K562 (cell line): ENCODE measurements around the gene ANO7. TPM values are rescaled to one million over a fixed set of nuclear protein-coding genes. Genes with fewer than 3 reads are reported as not detected.

ENCODE experiments used
- ATAC-seq: fragments of 200-7000 bp; cut with Tn5 transposase; 3 replicates; pipeline ENCODE4 v1.9.1; 2020; ENCODE audit warnings: moderate library complexity
- BruUV-seq: library from RNA; stranded (reverse); fragments of 400-500 nt; replicated peaks from 2 replicates; lab custom pipeline; 2021; lab: Mats Ljungman, UMichigan
- CTCF ChIA-PET: fragments of 300-600 bp; formaldehyde crosslinking; extraction: SDS; loops from one replicate; lab custom pipeline; 2021; ENCODE audit warnings: low intra/inter-chr PET ratio; lab: Yijun Ruan, JAX
- POLR2A ChIA-PET: fragments of 300-600, 350-650 bp; sonication (Branson Sonifier 250); formaldehyde crosslinking; extraction: SDS; loops from one replicate; lab custom pipeline; 2021; ENCODE audit warnings: antibody characterized with exemption, inconsistent platforms; lab: Yijun Ruan, JAX
- DNase-seq, 4 experiments: peaks; one replicate each; pipeline versions ENCODE4 v3.0.0 to v3.0.0-alpha.2; 2011 to 2018; ENCODE audit warnings: low spot score in 3 of 4, mixed read lengths in 3 of 4; ENCODE audit errors: extremely low read depth in 1 of 4
- FAIRE-seq: peaks from 2 replicates; lab custom pipeline; 2011; peaks lifted over from hg19 to GRCh38; lab: Jason Lieb, UNC
- H2AFZ ChIP-seq: 2 replicates; pipeline ENCODE4 v1.6.0; 2011; ENCODE audit warnings: low read depth, low read length, control low read depth, inconsistent platforms
- H3K27ac ChIP-seq: fragments of 200-600 bp; 3 replicates; pipeline ENCODE4 v1.8.0; 2011; ENCODE audit warnings: low read depth, mild to moderate bottlenecking, control low read depth, inconsistent platforms, low read length, moderate library complexity, mixed read lengths; ENCODE audit errors: extremely low read depth
- H3K27me3 ChIP-seq, 2 experiments: fragments of 300-600 bp in 1 of 2; 2 replicates in 1 of 2; 3 replicates in 1 of 2; pipeline versions ENCODE4 v1.6.0 to v1.8.0; 2011; ENCODE audit warnings: inconsistent platforms in 2 of 2, low read length in 2 of 2, mild to moderate bottlenecking in 1 of 2, mixed read lengths in 1 of 2, moderate library complexity in 1 of 2; ENCODE audit not compliant: control insufficient read depth in 2 of 2, insufficient read depth in 2 of 2
- H3K36me3 ChIP-seq: fragments of 300-600 bp; 3 replicates; pipeline ENCODE4 v1.8.0; 2011; ENCODE audit warnings: mild to moderate bottlenecking, low read length, inconsistent platforms; ENCODE audit not compliant: control insufficient read depth, insufficient read depth
- H3K4me1 ChIP-seq, 2 experiments: fragments of 200-600 bp in 1 of 2; replicated peaks in 1 of 2; 2 replicates in 1 of 2; 3 replicates in 1 of 2; pipeline versions ENCODE4 v1.5.1 to v1.8.0; 2011; ENCODE audit warnings: inconsistent platforms in 2 of 2, low read length in 2 of 2, mild to moderate bottlenecking in 1 of 2, mixed read lengths in 1 of 2, moderate library complexity in 1 of 2; ENCODE audit not compliant: control insufficient read depth in 2 of 2, insufficient read depth in 2 of 2
- H3K4me2 ChIP-seq: 2 replicates; pipeline ENCODE4 v1.6.1; 2011; ENCODE audit warnings: low read length, control low read depth, inconsistent platforms, mixed read lengths; ENCODE audit not compliant: insufficient read depth
- H3K4me3 ChIP-seq: fragments of 200-600 bp; sonication (generic), shearing (Covaris generic); 2 replicates; pipeline ENCODE4 v1.5.1; 2016; ENCODE audit warnings: control low read depth, inconsistent platforms
- H3K79me2 ChIP-seq: fragments of 200-600 bp; 3 replicates; pipeline ENCODE4 v1.8.0; 2011; ENCODE audit warnings: low read length, inconsistent platforms; ENCODE audit not compliant: control insufficient read depth, insufficient read depth
- H3K9ac ChIP-seq, 2 experiments: 2 replicates each; pipeline versions ENCODE4 v1.6.0 to v1.6.1; 2011; ENCODE audit warnings: low read depth in 2 of 2, low read length in 2 of 2, control low read depth in 1 of 2, inconsistent platforms in 1 of 2, mild to moderate bottlenecking in 1 of 2, mixed read lengths in 1 of 2; ENCODE audit not compliant: insufficient read depth in 1 of 2
- H3K9me1 ChIP-seq: one replicate; pipeline ENCODE4 v1.6.0; 2011; ENCODE audit warnings: inconsistent platforms, mild to moderate bottlenecking, low read length, moderate library complexity; ENCODE audit not compliant: control insufficient read depth, insufficient read depth
- H3K9me3 ChIP-seq: replicated peaks from 2 replicates; pipeline ENCODE4 v1.5.1; 2011; ENCODE audit warnings: low read depth, low read length, inconsistent platforms; ENCODE audit not compliant: control insufficient read depth, insufficient read depth
- H4K20me1 ChIP-seq: replicated peaks from 2 replicates; pipeline ENCODE4 v1.6.1; 2011; ENCODE audit warnings: low read length, inconsistent platforms, mixed read lengths; ENCODE audit not compliant: control insufficient read depth, insufficient read depth
- NCOA2 ChIP-seq, 2 experiments: fragments of 450-650 bp; IDR thresholded peaks; 2 replicates each; pipeline ENCODE4 v1.6.1; 2018; ENCODE audit warnings: mild to moderate bottlenecking in 2 of 2, moderate library complexity in 1 of 2; ENCODE audit not compliant: partially characterized antibody in 2 of 2
- WGBS: fragments of 100-300 bp; shearing (Covaris generic); methylation state at CpG from one replicate; pipeline ENCODE4 v1.1.6; 2016; ENCODE audit warnings: low coverage, mixed read lengths; ENCODE audit not compliant: insufficient coverage; ENCODE audit errors: missing lambda C conversion rate; 5-methylcytosine and 5-hydroxymethylcytosine counted together
- in situ Hi-C: fragments of 300-500 bp; cut with MboI; formaldehyde crosslinking; loops from 4 replicates; pipeline ENCODE4 v1.15.0; 2018; ENCODE audit warnings: inconsistent platforms, mixed read lengths
- intact Hi-C: fragments of 100-400 bp; cut with micrococcal nuclease; formaldehyde crosslinking; loops from 2 replicates; pipeline ENCODE4 v1.14.2; 2022
- polyA plus RNA-seq, 8 experiments: library from polyadenylated mRNA; depleted of rRNA in 4 of 8; stranded (reverse) in 5 of 8; unstranded in 3 of 8; fragments of >200 nt; fragmentation: Nextera tagmentation in 2 of 8; fragmentation: Illumina TruSeq in 1 of 8; extraction: Ambion mirVana in 2 of 8; extraction: Trizol in 1 of 8; gene quantifications; 2 replicates each; pipeline versions ENCODE4 v1.2.1 to v1.2.3, GENCODE V29; 2011 to 2014; ENCODE audit warnings: inconsistent platforms in 1 of 8, missing spikeins in 1 of 8
- total RNA-seq, 7 experiments: library from RNA; depleted of rRNA in 6 of 7; stranded (reverse); fragments of >200 nt in 6 of 7; fragmentation: Illumina TruSeq in 2 of 7; extraction: Trizol in 2 of 7; gene quantifications; 2 replicates each; pipeline versions ENCODE4 v1.2.1 to v1.2.3, GENCODE V29; 2011 to 2021; ENCODE audit warnings: low replicate concordance in 1 of 7
- TF ChIP-seq, protein P1 (sequence below), 3 experiments: IDR thresholded peaks in 2 of 3; conservative IDR thresholded peaks in 1 of 3; 2 replicates each; pipeline ENCODE4 v1.5.1; 2011 to 2012; ENCODE audit warnings: low read length in 3 of 3, mild to moderate bottlenecking in 3 of 3, control low read depth in 2 of 3, improper control_type of control experiment in 1 of 3, inconsistent platforms in 1 of 3, low read depth in 1 of 3, mixed read lengths in 1 of 3, moderate library complexity in 1 of 3; ENCODE audit not compliant: insufficient read depth in 2 of 3

The ANO7 gene
- total and polyA plus RNA-seq, 9 of the 15 experiments (the other 6 are each of a cell fraction or from before 2014, with no cell fraction given) = 0.28 to 5.1 (median 1.1) TPM

DNA sequence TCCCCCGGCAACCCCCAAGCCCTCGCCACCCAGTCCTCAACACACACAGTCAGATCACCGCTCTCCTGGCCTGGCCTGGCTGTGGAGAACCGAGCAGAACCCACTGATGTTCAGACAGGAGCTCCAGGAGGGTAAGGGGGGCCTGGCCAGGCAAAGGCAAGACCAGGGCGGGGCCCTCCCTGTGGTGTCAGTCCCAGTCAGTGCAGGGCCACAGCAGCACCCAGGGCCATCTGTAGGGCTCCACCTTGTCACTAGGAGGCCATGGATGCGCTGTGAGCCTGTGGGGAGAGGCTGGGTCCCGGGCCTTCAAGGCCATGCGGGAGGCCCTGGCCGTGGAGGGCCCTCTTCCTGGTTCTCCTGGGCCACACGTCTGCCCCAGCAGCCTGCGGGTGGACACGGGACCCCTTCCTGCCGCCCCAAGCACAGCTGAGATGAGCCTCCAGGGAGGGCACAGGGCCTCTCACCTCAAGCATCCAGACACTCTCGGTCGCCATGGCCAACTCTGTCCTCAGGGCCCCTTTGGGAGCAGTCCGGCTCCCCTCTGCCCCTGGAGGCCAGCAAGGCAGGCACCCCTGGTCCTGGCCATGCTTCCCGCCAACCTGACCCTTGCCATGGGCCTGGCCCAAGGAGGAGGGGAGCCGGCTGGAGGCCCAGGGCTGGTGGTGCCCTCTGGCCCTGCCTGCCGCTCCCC, 2.0 kb downstream of the ANO7 start:
- Histone ChIP-seq H3K4me1 (peaks cover 0 to 33% of the 10 kb centered on the region in 2 experiments; a peak in 2 of 5 replicates), H3K9me1 (no peaks in the 10 kb centered on the region), H3K36me3 (no peaks in the 10 kb centered on the region), H3K79me2 (no peaks in the 10 kb centered on the region), H3K27ac (no peak overlapping the region), H3K4me2 (no peak overlapping the region), H3K9ac (0 out of 4 replicates have a peak overlapping the region, but pooled peaks of 1 of the 2 experiments have one; percentile 26), H2AFZ (no peak overlapping the region), H4K20me1 (no peaks in the 10 kb centered on the region), H3K4me3 (no peak overlapping the region), H3K9me3 (no peaks in the 10 kb centered on the region), H3K27me3 (no peaks in the 10 kb centered on the region; a peak in 2 of 5 replicates)
- FAIRE-seq (no peak), DNase-seq (peak in 1 of 4 experiments; percentile 30), ATAC-seq (peak; percentile 83)
- ChIA-PET CTCF (no interaction called here), POLR2A (interaction anchor here (0.5 kb wide), 1 partner anchor 131 kb away, joined by 3 read pairs; no protein-coding TSS in a partner anchor)
- 26% methylated on average over 7 of the region's 19 CpGs for WGBS
- in situ Hi-C loops = no loop called here
- intact Hi-C loops = no loop called here
- TF ChIP-seq NCOA2 (IDR thresholded peaks at IDR 0.05; ENCODE audit: partially characterized antibody in 2 of 2) = no peak
- TF ChIP-seq, protein P1, sequence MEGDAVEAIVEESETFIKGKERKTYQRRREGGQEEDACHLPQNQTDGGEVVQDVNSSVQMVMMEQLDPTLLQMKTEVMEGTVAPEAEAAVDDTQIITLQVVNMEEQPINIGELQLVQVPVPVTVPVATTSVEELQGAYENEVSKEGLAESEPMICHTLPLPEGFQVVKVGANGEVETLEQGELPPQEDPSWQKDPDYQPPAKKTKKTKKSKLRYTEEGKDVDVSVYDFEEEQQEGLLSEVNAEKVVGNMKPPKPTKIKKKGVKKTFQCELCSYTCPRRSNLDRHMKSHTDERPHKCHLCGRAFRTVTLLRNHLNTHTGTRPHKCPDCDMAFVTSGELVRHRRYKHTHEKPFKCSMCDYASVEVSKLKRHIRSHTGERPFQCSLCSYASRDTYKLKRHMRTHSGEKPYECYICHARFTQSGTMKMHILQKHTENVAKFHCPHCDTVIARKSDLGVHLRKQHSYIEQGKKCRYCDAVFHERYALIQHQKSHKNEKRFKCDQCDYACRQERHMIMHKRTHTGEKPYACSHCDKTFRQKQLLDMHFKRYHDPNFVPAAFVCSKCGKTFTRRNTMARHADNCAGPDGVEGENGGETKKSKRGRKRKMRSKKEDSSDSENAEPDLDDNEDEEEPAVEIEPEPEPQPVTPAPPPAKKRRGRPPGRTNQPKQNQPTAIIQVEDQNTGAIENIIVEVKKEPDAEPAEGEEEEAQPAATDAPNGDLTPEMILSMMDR (IDR thresholded peaks at IDR 0.05 in 2 of 3, conservative IDR thresholded peaks at IDR 0.05 in 1 of 3; ENCODE audit: insufficient read depth in 2 of 3, low read depth in 1 of 3, low read length in 3 of 3) = 0 out of 6 replicates have a peak, but pooled peaks of 1 of the 3 experiments have one; percentile 2
- TF ChIP-seq, all 486 proteins: peak for 1
- BruUV-seq = no TSS peak
